Subcutaneous adipose tissue (tissue), 4 donors: ENCODE measurements around the gene SND1. TPM values are rescaled to one million over a fixed set of nuclear protein-coding genes. Genes with fewer than 3 reads are reported as not detected.

Source experiments
- total RNA-seq, 4 donors: library from RNA; depleted of rRNA; stranded (reverse); fragments of >200 nt; gene quantifications; one replicate each; pipeline ENCODE4 v1.1.0, GENCODE V29; 2016
- TF ChIP-seq, protein P1 (sequence below): fragments of 450-650 bp; IDR thresholded peaks from one replicate; pipeline ENCODE4 v1.5.1; 2016; ENCODE audit warnings: low read depth, mild to moderate bottlenecking, control low read depth, antibody characterized with exemption, moderate library complexity

Gene SND1
- total RNA-seq, 4 donors from 2014 or later = 73.9 to 98.3 (median 88.9) TPM

DNA sequence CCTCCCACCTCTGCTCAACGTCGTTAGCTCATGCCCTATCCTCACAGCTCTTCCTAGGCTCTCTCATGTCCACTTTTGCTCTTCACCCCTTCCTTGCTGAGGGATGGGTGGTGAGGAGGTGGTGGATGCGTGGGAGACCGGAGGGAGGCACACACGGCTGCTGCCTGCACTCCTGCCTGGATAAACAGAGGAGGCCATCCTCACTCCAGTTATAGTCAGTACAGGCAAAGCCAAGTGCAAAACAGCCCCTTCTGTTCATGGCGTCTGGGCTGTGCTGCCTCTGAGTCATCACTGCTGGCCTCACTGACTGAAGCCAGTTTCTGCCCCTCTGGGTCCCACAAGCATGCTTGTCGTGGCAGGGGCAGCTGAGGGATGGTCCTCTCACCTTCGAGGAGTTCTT lies 411.1 kb downstream of the SND1 start:
- TF ChIP-seq, protein P1, sequence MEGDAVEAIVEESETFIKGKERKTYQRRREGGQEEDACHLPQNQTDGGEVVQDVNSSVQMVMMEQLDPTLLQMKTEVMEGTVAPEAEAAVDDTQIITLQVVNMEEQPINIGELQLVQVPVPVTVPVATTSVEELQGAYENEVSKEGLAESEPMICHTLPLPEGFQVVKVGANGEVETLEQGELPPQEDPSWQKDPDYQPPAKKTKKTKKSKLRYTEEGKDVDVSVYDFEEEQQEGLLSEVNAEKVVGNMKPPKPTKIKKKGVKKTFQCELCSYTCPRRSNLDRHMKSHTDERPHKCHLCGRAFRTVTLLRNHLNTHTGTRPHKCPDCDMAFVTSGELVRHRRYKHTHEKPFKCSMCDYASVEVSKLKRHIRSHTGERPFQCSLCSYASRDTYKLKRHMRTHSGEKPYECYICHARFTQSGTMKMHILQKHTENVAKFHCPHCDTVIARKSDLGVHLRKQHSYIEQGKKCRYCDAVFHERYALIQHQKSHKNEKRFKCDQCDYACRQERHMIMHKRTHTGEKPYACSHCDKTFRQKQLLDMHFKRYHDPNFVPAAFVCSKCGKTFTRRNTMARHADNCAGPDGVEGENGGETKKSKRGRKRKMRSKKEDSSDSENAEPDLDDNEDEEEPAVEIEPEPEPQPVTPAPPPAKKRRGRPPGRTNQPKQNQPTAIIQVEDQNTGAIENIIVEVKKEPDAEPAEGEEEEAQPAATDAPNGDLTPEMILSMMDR = no peak

DNA sequence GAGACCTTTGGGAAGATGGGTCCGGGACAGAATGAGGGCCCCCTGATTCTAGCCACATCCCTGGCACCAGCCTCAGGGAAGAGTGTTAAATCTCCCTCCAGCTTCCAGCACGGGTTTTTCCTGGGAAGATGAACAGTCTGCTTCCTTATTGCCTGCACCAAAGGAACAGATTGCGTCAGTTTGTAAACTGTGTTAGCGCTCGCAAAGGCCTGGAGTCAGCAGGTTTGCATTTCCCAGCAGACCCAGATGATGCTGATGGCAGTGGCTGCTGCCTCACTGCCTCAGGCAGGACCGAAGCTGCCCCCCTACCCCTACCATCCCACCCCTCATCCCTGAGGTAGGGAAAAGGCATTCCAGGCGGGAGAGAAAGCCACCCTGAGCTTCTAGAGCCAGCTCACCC lies 413.9 kb downstream of the SND1 start:
- TF ChIP-seq, protein P1 = no peak

DNA sequence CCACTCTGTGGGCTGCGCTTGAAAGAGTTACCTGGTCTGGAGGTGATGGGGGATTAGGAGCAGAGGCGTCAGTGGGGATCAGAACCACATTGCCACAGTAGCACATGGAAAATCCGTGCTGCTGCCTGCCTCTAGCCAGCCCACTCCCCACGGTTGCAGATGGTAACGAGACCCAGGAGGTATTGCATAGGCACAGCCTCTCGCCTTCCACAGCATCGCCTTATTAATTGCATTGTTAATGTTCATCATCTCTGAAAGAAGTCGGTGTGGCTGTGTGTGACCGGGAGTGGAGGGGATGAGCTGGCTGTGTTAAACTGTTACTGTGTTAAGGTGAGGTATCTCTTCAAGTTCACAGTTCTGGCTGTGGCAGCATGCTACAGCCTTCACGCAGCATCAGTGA lies 414.4 kb downstream of the SND1 start:
- TF ChIP-seq, protein P1 = no peak

DNA sequence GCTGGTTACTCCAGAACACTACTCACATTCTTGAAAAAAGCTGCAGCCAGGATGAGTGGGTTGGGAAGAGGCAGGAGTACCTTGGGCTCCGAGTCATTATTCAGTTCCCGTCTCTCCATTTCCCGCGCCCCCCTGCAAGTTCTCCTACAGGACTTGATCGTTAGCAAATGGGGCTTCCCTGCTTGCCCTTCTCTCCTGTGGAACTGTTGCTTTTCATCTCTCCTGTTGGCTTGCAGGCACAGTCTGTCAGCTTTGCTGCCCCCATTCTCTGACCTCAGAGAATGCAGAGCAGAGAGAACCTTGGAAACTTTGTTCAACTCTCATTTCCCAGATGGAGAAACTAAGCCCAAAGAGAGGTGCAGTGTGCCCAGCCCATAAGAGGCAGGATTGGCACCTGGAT lies 414.9 kb downstream of the SND1 start:
- TF ChIP-seq, protein P1 = no peak

DNA sequence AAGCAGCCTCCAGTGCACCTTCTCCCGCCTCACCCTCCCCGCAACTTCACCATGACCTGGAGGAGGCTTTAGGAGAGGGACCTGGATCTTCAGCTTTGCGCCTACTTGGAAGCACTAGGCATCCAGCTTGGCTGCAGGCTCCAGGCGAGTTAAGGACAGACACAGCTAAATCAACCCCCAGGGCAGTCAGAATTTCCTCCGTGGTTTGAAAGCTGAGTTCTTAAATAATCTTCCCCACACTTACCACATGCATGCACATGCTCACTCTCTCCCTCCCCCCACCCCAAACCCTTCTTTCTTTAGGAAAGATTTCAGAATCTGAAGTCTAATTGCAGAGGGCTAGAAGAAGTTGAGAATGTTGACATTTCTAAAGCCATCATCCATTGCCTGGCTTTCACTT lies 416.0 kb downstream of the SND1 start:
- TF ChIP-seq, protein P1 = no peak

DNA sequence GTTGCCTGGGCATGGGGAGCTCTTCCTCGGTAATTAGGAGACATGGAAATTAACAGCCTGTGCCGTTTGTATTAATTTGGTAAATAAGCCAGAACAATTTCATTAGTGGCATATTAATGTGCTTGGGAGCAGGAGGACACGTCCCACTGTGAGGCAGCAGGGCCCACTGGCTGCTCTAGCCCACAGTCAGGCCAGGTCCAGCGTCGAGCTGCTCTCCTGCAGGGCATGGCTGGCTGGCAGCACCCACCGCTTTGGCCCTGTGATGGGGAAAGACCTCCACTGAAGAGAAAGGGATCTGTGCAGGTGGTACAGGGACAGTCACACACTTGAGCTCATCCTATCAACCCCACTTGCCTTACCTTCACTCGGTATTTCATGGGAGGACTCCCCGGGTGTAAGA lies 416.8 kb downstream of the SND1 start:
- TF ChIP-seq, protein P1 = no peak

DNA sequence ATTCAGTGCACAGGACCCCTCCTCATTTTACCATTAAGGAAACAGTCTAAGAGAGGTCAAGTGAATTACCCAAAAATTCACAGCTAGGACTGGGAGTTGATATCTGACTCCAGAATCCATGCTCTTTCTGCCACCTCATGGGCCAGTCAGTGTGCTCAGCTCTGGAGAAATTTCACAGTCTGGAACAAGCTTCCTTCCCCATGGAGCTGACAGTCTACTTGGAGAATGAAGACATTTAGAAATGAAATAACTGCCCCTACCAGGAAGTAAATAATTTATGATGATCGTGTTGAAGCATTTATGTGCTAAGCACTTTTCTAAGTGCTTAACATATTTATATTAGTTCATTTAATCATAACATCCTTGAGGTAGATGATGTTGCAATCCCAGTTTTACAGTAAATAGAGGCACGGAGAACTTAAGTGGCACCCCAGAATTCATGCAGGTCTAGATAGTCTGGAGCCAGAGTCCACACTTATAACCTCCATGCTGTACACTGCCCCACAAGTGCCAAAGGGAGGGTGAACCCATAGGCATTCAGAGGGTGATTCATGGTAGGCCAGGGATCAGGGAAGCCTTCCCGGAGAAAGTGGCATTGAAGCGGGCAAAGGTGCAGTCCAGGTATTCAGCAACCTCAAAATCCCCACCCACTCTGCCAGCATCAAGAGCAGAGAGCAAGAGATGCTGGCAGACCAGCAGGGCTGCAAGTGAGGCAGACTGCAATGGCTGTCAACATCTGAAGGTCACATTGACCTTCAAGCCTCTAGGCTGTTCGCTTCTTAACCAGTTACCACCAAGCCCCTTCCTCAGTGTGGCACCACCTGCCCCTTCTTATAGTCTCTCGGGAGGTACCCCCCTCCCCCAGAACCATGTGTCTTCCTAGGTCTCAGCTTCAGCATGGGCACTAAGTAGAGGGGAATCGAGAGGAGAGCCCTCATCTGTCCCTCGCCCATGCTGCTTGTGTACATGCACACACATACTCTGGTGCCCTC lies 417.7 kb downstream of the SND1 start:
- TF ChIP-seq, protein P1 = no peak
